Mesendoderm (in vitro differentiated cells): Measurements from ENCODE around the gene CTDNEP1. TPM values are rescaled to one million over a fixed set of nuclear protein-coding genes. Genes with fewer than 3 reads are reported as not detected.
A peak's percentile ranks its signal among the peaks of the same experiment; 100 is the strongest.

Source experiments
- DNase-seq: peaks from one replicate; pipeline ENCODE4 v3.0.0; 2013
- H2AK5ac ChIP-seq: 2 replicates; pipeline ENCODE4 v1.6.1; 2013; ENCODE audit warnings: low read length, inconsistent platforms
- H2BK120ac ChIP-seq: 2 replicates; pipeline ENCODE4 v1.6.1; 2013; ENCODE audit warnings: low read depth, mild to moderate bottlenecking, low read length, moderate library complexity, mixed read lengths
- H2BK15ac ChIP-seq: replicated peaks from 2 replicates; pipeline ENCODE4 v1.6.1; 2013; ENCODE audit warnings: low read depth, mild to moderate bottlenecking, moderate library complexity
- H2BK5ac ChIP-seq: 2 replicates; pipeline ENCODE4 v1.6.1; 2013; ENCODE audit warnings: low read length, inconsistent platforms
- H3K18ac ChIP-seq: 2 replicates; pipeline ENCODE4 v1.6.1; 2013; ENCODE audit warnings: mild to moderate bottlenecking, low read length, mixed read lengths
- H3K23ac ChIP-seq: one replicate; pipeline ENCODE4 v1.6.1; 2013; ENCODE audit warnings: low read length
- H3K27ac ChIP-seq: 2 replicates; pipeline ENCODE4 v1.5.1; 2013; ENCODE audit warnings: low read depth, mild to moderate bottlenecking, inconsistent platforms, low read length, moderate library complexity
- H3K27me3 ChIP-seq: 2 replicates; pipeline ENCODE4 v1.6.1; 2013; ENCODE audit warnings: low read length, control low read depth, mild to moderate bottlenecking, inconsistent platforms; ENCODE audit not compliant: insufficient read depth, poor library complexity
- H3K36me3 ChIP-seq: 2 replicates; pipeline ENCODE4 v1.6.1; 2013; ENCODE audit warnings: low read length, inconsistent platforms; ENCODE audit not compliant: control insufficient read depth, insufficient read depth
- H3K4ac ChIP-seq: one replicate; pipeline ENCODE4 v1.6.1; 2013; ENCODE audit warnings: low read depth, mild to moderate bottlenecking, low read length, moderate library complexity
- H3K4me1 ChIP-seq: 2 replicates; pipeline ENCODE4 v1.6.1; 2013; ENCODE audit warnings: low read depth, low read length, inconsistent platforms; ENCODE audit not compliant: control insufficient read depth
- H3K4me2 ChIP-seq: 2 replicates; pipeline ENCODE4 v1.6.1; 2013; ENCODE audit warnings: low read length
- H3K4me3 ChIP-seq: 2 replicates; pipeline ENCODE4 v1.5.1; 2013; ENCODE audit warnings: mild to moderate bottlenecking, low read length
- H3K56ac ChIP-seq: one replicate; pipeline ENCODE4 v1.6.1; 2013; ENCODE audit warnings: low read length
- H3K79me1 ChIP-seq: 2 replicates; pipeline ENCODE4 v1.6.1; 2013; ENCODE audit warnings: low read length, inconsistent platforms
- H3K79me2 ChIP-seq: 2 replicates; pipeline ENCODE4 v1.6.1; 2013; ENCODE audit warnings: mild to moderate bottlenecking, low read length; ENCODE audit not compliant: control insufficient read depth, insufficient read depth
- H3K9ac ChIP-seq: 2 replicates; pipeline ENCODE4 v1.6.1; 2013; ENCODE audit warnings: low read length, inconsistent platforms
- H4K5ac ChIP-seq: one replicate; pipeline ENCODE4 v1.6.1; 2013; ENCODE audit warnings: low read length
- H4K8ac ChIP-seq: one replicate; pipeline ENCODE4 v1.6.1; 2013; ENCODE audit warnings: low read depth, mild to moderate bottlenecking, control low read depth, low read length, moderate library complexity
- WGBS: extraction: QIAGEN DNeasy Blood & Tissue Kit; methylation state at CpG from one replicate; pipeline ENCODE4 v1.1.7; 2013; ENCODE audit warnings: low lambda C conversion rate, missing lambda C conversion rate; ENCODE audit not compliant: insufficient coverage; ENCODE audit errors: extremely low coverage; 5-methylcytosine and 5-hydroxymethylcytosine counted together
- polyA plus RNA-seq, 2 experiments: library from polyadenylated mRNA; stranded (reverse); fragments of 200-250 nt; gene quantifications; one replicate each; pipeline ENCODE4 v1.2.3, GENCODE V29; 2013

CTDNEP1 gene
- polyA plus RNA-seq (2013, experiment 1 of 2), result 93.7 TPM
- polyA plus RNA-seq (2013, experiment 2 of 2), result 91.5 TPM

DNA sequence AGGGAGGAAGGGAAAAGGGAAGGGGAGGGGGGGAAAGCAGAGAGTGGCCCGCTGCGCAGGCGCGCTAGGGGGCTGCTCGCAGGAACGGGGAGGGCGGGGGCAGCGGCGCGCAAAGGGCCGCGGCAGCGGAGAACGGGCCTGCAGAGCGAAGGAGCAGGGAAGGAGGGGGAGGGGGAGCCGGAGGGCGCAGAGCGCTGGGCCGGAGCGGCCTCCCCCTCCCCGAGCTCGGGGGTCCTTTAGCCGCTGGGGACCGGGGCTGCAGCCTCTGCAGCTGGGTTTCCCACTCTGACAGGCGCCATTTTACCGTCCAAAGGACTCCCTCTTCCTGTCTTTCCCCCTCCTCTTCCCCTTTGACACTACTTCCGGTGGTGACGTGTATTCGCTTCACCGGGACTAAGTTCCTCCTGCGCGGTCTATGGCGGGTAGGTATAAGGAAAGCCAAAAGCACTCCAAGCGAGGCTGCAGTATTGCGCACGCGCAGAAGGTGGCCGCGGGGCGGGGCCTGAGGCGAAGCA is at the start of gene CTDNEP1:
CTDNEP1 (minus strand) TSS at position 74 of the 515 bp plus-strand sequence. CDS start 438 bp downstream, outside the sequence.
- Histone ChIP-seq H3K4me1 (peaks cover 3% of the 10 kb centered on the region), H3K4me3 (peak within 1 kb of the TSS; percentile 89), H3K79me2 (peaks cover 44% of the 10 kb centered on the region), H2BK5ac (peak within 1 kb of the TSS; percentile 70), H3K4ac (peak within 1 kb of the TSS; percentile 98), H3K56ac (peak within 1 kb of the TSS; percentile 96), H3K18ac (peak within 1 kb of the TSS; percentile 96), H2AK5ac (no peak within 1 kb of the TSS), H4K8ac (peak within 1 kb of the TSS; percentile 94), H3K27ac (peak within 1 kb of the TSS; percentile 100), H3K79me1 (peaks cover 10% of the 10 kb centered on the region), H2BK120ac (no peak within 1 kb of the TSS), H3K4me2 (peak within 1 kb of the TSS; percentile 81), H2BK15ac (no peak within 1 kb of the TSS), H3K27me3 (no peaks in the 10 kb centered on the region), H3K36me3 (peaks cover 2% of the 10 kb centered on the region), H4K5ac (no peak within 1 kb of the TSS), H3K23ac (peak within 1 kb of the TSS; percentile 89), H3K9ac (peak within 1 kb of the TSS; percentile 95)
- DNase-seq, result peak; percentile 100
- no CpG with 5 or more reads among the region's 41 CpGs for WGBS

DNA sequence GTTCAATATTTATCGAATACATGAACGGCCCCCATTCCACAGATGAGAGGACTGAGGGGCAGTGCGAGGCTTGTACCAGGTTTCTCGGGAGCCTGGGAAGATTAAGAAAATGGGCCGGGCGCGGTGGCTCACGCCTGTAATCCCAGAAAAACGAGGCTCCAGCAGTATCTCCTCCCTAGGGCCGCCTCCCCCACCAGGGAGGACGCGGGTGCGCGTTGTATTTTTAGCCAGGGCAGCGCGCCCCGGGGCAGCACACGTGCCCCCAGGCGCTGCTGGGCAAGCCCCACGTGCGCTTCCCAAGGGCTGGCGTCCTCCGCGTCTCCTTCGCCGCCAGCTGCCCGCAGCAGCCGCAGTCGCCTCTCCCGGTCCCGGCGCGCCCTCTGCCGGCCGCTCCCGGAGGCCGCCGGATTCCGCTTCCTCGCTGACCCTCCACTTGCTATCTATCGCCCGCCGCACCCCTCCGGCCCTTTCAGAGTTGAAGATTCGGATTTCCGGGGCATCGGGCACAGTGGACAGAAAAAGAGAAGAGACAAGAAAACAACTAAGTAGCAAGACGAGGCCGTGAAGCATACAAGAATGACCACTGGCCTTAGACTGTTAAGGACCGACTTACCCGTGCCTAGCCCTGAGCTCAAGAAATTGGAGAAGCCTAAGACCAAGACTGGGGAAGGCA is 44.8 kb upstream of the CTDNEP1 start:
- peaks cover 4% of the 10 kb centered on the region for H3K27me3 ChIP-seq
- H3K36me3 ChIP-seq, result no peaks in the 10 kb centered on the region
- H2BK5ac ChIP-seq, result no peak overlapping the region
- no peak overlapping the region for H2BK15ac ChIP-seq
- H2BK120ac ChIP-seq, result no peak overlapping the region
- H3K4me1 ChIP-seq, result no peaks in the 10 kb centered on the region
- no peak overlapping the region for H4K5ac ChIP-seq
- no peaks in the 10 kb centered on the region for H3K79me1 ChIP-seq
- H3K18ac ChIP-seq, result no peak overlapping the region
- H3K23ac ChIP-seq, result no peak overlapping the region
- H3K27ac ChIP-seq, result no peak overlapping the region
- peak overlapping the region; percentile 17 for H3K9ac ChIP-seq
- peak; percentile 87 for DNase-seq
- no peak overlapping the region for H2AK5ac ChIP-seq
- no peak overlapping the region for H3K4me2 ChIP-seq
- H4K8ac ChIP-seq, result no peak overlapping the region
- H3K4ac ChIP-seq, result no peak overlapping the region
- no peaks in the 10 kb centered on the region for H3K79me2 ChIP-seq
- whole genome bisulfite sequencing, result no CpG with 5 or more reads among the region's 51 CpGs
- peak overlapping the region; percentile 37 for H3K56ac ChIP-seq
- H3K4me3 ChIP-seq, result no peak overlapping the region

DNA sequence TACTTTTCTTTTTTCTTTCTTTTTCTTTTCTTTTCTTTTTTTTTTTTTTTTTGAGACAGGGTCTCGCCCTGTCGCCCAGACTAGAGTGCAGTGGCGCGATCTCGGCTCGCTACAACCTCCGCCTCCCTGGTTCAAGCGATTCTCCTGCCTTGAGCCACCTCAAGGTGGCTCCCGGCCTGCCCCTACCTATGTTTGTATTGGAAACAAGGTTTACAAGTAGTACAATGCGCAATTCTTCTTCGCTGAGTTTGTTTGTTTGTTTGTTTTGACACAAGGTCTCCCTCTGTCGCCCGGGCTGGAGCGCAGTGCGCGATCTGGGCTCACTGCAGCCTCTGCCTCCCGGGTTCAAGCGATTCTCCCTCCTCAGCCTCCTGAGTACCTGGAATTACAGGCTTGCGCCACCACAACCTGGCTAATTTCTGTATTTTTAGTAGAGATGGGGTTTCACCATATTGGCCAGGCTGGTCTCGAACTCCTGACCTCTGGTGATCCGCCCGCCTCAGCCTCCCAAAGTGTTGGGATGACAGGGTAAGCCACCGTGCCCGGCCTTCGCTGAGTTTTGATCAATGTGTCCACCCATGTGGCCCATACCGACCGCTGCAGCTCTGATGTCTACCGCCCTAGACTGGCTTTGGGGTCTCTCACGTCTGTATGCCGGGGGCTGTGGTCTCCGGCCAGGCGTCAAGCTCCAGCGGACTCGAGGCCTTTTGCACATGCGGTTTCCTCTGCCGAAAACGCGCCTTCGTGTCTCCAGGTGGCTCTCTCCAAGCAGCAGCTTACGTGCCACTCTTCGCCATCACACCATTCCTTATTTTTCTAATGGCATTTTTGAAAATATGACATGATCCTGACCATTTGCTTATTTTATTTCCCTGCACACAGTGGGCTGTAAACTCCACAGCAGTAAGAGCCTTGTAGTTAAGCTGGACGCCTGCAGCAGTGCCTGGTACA is 44.0 kb upstream of the CTDNEP1 start:
- DNase-seq, result no peak
- H3K4me2 ChIP-seq, result no peak overlapping the region
- no peaks in the 10 kb centered on the region for H3K79me1 ChIP-seq
- no peak overlapping the region for H3K23ac ChIP-seq
- H3K36me3 ChIP-seq, result no peaks in the 10 kb centered on the region
- no peak overlapping the region for H3K18ac ChIP-seq
- no peak overlapping the region for H4K8ac ChIP-seq
- H3K9ac ChIP-seq, result no peak overlapping the region
- H2AK5ac ChIP-seq, result no peak overlapping the region
- H3K79me2 ChIP-seq, result no peaks in the 10 kb centered on the region
- H3K27ac ChIP-seq, result no peak overlapping the region
- no peak overlapping the region for H3K4me3 ChIP-seq
- no peak overlapping the region for H3K4ac ChIP-seq
- no peak overlapping the region for H2BK5ac ChIP-seq
- H2BK120ac ChIP-seq, result no peak overlapping the region
- no peak overlapping the region for H2BK15ac ChIP-seq
- no CpG with 5 or more reads among the region's 42 CpGs for WGBS
- no peaks in the 10 kb centered on the region for H3K4me1 ChIP-seq
- no peak overlapping the region for H4K5ac ChIP-seq
- H3K56ac ChIP-seq, result peak overlapping the region; percentile 37
- peaks cover 4% of the 10 kb centered on the region for H3K27me3 ChIP-seq

DNA sequence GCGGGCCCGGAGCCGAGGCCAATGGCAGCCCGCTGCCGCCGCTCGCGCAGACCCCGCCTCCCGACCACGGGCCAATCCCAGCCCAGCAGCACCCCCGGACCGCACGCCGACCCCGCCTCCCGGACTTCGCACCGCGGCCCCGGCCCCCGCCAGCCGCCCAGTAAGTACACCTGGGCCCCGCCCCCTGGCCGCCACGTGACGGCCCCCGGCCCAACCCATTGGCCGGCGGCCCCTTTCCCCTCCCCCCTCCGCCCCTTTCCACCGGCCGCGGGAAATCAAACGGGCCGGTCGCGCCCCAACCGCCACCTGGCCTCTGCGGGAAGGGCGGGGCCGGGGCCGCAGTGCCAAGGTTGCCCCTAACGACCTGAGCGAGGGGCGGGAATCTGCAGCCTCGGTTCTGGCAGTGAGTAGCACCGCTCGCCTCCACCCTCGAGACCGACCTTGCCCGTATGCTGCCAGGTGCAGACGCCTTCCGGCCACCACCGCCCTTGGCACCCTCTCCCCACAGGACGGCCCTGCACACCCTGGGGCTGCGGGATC is 43.1 kb upstream of the CTDNEP1 start, which contains the start of gene YBX2:
YBX2 (minus strand) TSS at position 26 of the 540 bp plus-strand sequence. CDS start 139 bp downstream, outside the sequence.
- Histone ChIP-seq H3K9ac (peak within 1 kb of the TSS; percentile 54), H2AK5ac (no peak within 1 kb of the TSS), H3K4me1 (no peaks in the 10 kb centered on the region), H4K5ac (no peak within 1 kb of the TSS), H3K79me1 (no peaks in the 10 kb centered on the region), H3K4me3 (no peak within 1 kb of the TSS), H2BK5ac (no peak within 1 kb of the TSS), H3K18ac (no peak within 1 kb of the TSS), H3K4ac (no peak within 1 kb of the TSS), H3K27me3 (peaks cover 4% of the 10 kb centered on the region), H4K8ac (no peak within 1 kb of the TSS), H3K27ac (no peak within 1 kb of the TSS), H3K79me2 (no peaks in the 10 kb centered on the region), H3K23ac (no peak within 1 kb of the TSS), H3K56ac (peak within 1 kb of the TSS; percentile 79), H2BK15ac (no peak within 1 kb of the TSS), H3K4me2 (peak within 1 kb of the TSS; percentile 66), H2BK120ac (no peak within 1 kb of the TSS), H3K36me3 (no peaks in the 10 kb centered on the region)
- no CpG with 5 or more reads among the region's 57 CpGs for WGBS
- DNase-seq, result peak; percentile 92

DNA sequence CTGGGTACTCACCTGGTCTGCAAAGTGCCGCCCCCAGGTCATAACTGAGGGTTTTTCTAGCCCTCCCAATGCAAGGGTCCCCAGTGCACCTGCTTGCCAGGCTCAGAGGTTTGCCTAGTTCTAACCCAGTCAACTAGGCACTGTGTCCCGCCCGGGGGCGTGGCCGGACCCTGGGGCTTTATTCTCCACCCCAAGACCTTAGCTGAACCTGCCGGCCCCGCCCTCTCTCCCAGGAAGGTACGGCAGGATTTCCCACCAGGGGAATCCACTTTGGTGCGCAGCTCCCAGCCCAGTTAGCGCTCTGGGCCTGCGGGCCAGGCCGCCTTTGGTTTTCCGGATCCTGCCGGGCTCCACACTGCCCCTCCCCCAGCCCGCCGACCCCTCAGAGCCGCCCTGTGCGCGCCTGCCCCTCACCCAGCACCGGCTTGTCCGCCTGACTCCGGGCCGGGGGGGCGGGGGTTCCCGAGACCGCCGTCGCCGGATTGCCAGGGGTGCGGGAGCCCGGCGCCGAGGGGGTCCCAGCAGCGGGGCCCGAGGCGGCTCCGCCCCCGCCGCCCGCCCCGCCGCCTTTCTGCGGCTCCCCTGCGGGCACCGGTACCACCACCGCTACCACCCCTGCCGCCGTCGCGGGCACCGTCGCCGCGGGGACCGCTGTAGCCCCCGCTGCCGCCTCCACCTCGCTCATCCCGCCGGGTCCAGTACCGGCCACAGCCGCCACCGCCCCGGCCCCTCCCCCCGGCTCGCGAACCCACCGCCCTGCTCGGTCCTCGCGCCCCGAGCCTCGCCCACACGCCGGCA is 42.5 kb upstream of the CTDNEP1 start:
- H3K23ac ChIP-seq, result no peak overlapping the region
- no peaks in the 10 kb centered on the region for H3K79me2 ChIP-seq
- H2AK5ac ChIP-seq, result no peak overlapping the region
- H4K5ac ChIP-seq, result no peak overlapping the region
- H2BK120ac ChIP-seq, result no peak overlapping the region
- no peaks in the 10 kb centered on the region for H3K4me1 ChIP-seq
- no CpG with 5 or more reads among the region's 75 CpGs for WGBS
- no peak overlapping the region for H2BK5ac ChIP-seq
- peak overlapping the region; percentile 56 for H3K56ac ChIP-seq
- no peaks in the 10 kb centered on the region for H3K36me3 ChIP-seq
- peaks cover 4% of the 10 kb centered on the region for H3K27me3 ChIP-seq
- DNase-seq, result peak; percentile 67
- no peak overlapping the region for H3K4ac ChIP-seq
- H3K18ac ChIP-seq, result no peak overlapping the region
- no peak overlapping the region for H4K8ac ChIP-seq
- H2BK15ac ChIP-seq, result no peak overlapping the region
- H3K4me2 ChIP-seq, result no peak overlapping the region
- no peak overlapping the region for H3K9ac ChIP-seq
- H3K4me3 ChIP-seq, result no peak overlapping the region
- no peak overlapping the region for H3K27ac ChIP-seq
- no peaks in the 10 kb centered on the region for H3K79me1 ChIP-seq
